GM21447 (cell line): Measurements from ENCODE around the gene KDM5B.
"Not testable (repeated sequence)": the region's sequence is repeated elsewhere in the genome, so short reads cannot be mapped to it uniquely, and the experiment has no call there.

Source experiments
- ATAC-seq: cut with Tn5 transposase; IDR thresholded peaks from one replicate; pipeline ENCODE4 v1.9.1; 2021; ENCODE audit not compliant: unreplicated experiment

The KDM5B gene

GRCh38 chr1:202815120-202815519 is 6.9 kb upstream of the KDM5B start:
- no peak for ATAC-seq

DNA sequence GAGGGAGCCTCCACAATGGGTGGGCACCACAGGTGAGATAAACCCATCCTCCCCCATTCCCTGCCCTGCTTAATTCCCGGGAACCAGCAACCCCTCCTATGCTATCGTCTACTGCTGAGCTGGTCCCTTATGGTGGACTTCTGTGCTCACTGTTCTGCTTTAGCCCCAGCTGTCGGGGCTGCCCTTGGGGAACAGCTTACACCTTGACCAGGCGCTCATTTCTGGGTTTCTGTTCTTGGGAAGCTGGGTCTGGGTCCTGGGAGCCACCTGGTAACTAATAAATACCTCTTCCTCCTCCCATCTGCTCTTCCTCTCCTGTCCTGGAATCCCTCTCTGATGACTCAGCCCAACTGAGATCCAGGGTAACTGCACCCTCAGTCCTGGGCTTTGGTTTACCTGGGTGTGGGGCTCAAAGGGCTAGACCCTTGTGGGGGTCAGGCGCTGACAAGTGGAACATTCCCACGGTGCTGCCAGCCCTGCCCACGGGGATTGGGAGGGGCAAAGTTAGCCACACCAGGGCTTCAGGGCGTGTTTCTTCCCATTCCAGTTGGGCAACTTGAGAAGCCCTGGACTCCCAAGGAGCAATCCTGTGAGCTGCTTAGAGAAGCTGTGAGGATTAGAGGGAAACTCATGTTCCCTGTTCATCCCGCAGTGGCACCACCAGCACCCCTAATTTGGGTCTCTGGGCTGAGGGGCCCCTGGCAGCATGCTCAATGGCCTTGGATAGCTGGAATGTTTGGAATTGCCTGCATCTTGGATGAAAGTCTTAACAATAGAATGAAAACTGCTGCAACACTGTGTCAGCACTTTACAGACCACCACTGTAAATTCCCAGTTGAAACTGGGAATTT is 4.2 kb upstream of the KDM5B start:
- ATAC-seq, result no peak

GRCh38 chr1:202811296-202812175 is 3.3 kb upstream of the KDM5B start:
- ATAC-seq, result peak; percentile 28

DNA sequence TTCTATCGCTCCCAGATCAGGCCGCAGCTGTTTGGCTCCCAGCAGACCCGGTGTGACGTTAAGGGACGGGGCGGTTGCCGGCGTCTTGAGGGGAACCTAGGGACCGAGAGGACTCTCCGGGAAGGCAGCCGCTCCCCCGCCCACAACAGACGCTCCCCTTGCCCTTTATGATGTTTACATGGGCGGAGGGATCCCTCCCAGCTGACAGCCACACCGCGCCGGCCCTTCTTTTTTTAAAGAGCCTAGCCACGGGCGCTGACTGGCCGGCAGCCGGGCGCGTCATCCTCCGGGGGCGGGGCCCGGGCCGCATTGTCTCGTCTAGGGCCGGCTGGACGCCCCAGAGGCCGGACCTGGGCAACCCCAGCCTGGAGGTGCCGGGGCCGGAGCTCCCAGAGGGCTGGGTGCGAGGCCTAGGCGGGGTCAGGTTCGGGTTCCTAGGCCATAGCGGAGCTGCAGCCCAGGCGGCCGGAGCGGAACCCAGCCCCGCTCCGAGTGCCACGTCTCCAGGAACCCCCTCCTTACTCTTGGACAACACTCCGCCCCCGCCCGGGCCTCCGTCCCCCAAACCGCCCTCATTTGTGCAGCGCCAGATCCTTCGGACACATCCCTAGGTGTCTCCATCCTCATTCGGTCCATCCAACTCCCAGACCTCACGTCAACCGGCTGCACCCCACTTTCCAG is 2.5 kb upstream of the KDM5B start, which contains the start of gene PCAT6:
TSS of gene PCAT6 (plus strand) at position 340 of the 681 bp plus-strand sequence.
- ATAC-seq, result peak; percentile 67

GRCh38 chr1:202810193-202810614 is 2.0 kb upstream of the KDM5B start:
- ATAC-seq, result no peak

GRCh38 chr1:202809597-202810159 is 1.5 kb upstream of the KDM5B start:
- no peak for ATAC-seq

- ATAC-seq, result no peak
These were observed 733 bp downstream of the KDM5B start for GRCh38 chr1:202807451-202807925.

DNA sequence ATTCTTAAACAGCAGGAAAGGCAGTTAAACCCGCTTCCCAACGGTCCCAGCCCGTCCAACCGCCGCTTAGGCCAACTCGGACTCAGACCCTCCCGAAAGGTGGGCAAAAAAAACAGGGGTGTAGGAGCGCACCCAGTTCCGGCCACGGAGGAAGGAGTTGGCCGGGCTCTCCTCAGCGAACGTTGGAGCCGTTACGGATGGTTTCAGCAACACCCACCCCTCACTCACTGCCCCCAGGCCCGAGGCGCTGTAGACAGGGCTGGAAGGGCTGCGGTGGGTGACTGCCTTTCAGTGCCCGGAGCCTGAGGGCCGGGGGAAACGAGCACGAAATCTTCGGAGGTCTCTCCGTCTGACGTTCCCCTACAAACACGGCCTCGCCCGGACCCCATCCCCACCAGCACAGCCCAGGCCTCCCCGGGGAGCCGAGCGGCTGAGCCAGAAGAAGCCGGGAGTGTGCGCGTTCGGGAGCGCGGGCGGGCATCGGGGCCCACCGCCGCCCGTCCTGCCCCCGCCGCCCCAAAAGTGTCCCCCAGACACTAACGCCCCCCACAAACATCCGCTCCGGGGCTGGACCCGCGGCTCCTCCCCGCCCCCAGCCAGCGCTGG is 1.3 kb downstream of the KDM5B start:
- ATAC-seq, result no peak

- ATAC-seq, result no peak
These were observed 2.1 kb downstream of the KDM5B start for GRCh38 chr1:202805886-202806844.

DNA sequence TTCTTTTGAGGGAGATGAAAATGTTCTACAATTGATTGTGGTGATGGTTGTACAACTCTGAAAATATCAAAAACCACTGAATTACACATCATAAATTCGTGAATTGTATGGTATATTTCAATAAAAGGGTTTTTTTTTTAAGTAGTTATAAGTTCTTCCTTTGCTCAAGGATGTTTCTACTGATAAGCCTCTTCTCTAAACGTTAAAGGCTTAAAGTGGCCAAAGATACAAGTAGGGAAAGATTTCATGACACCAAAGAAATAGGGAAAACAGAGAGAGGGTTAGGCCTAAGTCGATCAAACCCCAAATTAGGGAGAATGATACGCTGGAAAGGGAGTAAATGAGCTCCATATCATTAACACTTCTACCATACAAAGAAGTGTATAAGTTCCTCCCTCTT is 4.1 kb downstream of the KDM5B start:
- no peak for ATAC-seq

DNA sequence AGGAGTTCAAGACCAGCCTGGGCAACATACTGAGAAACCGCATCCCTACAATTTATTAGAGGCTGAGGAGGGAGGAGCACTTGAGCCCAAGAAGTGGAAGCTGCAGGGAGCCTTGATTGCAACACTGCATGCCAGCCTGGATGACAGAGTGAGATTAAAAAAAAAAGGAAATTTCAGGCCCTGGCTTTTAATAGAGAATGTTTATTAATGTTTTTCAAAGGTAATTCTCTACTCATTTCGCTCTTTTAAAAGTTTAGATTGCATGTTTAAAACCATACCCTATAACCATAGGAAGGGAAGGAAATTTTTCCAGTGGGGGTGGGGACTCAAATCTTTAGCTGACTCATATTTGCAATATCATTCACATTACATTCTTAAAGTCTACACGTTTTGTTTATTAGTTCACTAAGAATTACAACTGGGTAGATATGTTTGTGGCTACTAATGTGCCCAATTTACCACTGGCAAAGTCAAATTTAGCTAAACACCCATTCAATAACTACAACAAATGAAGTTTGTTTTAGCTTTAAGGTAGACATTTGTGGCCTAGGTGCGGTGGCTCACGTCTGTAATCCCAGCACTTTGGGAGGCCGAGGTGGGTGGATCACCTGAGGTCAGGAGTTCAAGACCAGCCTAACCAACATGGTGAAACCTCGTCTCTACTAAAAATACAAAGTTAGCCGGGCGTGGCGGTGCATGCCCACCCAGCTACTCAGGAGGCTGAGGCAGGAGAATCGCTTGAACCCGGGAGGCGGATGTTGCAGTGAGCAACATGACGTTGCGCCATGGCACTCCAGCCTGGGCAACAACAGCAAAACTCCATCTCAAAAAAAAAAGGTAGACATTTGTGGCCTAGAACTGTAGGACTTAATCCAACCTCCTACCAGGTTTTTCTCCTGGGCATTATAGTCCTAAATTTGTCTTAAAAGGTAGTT is 5.0 kb downstream of the KDM5B start:
- ATAC-seq, result no peak

DNA sequence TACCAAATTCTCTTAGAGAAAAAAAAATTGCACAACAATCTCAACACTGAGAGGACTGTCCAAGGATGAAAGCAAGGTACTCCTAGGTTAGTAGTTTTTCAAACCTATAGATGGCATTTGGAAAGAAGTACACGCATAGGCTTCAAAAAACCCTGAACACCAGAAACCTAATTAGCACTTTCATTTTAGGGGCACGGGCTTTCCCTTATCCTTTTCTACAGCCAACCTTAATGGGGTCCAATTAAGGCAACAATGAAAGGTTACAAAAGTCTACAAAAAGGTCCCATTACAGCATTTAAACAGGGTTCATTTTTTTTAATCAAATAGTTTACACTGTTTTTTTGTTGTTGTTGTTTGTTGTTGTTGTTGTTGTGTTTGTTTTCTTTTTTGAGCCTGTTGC is 6.2 kb downstream of the KDM5B start:
- no peak for ATAC-seq

GRCh38 chr1:202801175-202801574 is 7.0 kb downstream of the KDM5B start:
- no peak for ATAC-seq

DNA sequence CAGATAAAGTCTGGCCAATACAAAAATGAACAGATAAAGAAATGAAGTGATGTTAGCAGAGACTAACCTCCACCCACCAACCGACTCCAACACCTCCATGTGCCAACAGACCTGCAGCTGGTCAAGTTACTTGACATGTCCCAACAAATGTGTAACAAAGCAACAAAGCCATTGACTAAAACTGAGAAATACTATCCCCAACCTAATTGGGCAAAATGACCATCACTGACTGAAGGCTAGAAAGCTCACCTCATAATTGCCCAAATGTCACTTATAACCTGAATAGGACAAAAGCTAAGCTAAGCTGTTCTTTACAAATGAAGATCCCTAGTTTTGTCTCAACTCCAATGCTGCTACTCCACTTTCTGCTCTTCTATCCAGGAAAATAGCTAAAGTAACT is 7.5 kb downstream of the KDM5B start:
- ATAC-seq, result no peak

GRCh38 chr1:202798792-202799331 is 9.4 kb downstream of the KDM5B start:
- ATAC-seq, result no peak

DNA sequence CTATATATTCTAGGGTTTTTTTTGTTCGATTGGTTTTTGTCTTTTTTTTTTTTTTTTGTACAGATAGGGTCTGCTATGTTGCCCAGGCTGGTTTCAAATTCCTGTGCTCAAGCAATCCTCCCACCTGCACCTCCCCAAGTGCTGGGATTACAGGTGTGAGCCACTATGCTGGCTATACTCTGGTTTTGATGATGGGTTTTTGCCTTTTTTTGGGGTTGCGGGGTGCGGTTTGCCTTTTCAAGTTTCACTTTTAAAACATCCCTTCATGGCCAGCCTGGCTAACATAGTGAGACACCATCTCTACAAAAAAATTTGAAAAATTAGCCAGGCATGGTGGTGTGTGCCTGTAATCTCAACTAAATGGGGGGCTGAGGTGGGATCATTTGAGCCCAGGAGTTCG is 10.0 kb downstream of the KDM5B start:
- no peak for ATAC-seq

GRCh38 chr1:202796670-202797069 is 11.6 kb downstream of the KDM5B start:
- ATAC-seq, result no peak

- ATAC-seq, result not testable (repeated sequence)
These were observed 13.3 kb downstream of the KDM5B start for GRCh38 chr1:202794931-202795330.
